ENCODE results near the gene OGFOD3. TPM values are rescaled to one million over a fixed set of nuclear protein-coding genes. Genes with fewer than 3 reads are reported as not detected.

The OGFOD3 gene
- total RNA-seq, 1 experiment from 2014 or later: 53.6 TPM

DNA sequence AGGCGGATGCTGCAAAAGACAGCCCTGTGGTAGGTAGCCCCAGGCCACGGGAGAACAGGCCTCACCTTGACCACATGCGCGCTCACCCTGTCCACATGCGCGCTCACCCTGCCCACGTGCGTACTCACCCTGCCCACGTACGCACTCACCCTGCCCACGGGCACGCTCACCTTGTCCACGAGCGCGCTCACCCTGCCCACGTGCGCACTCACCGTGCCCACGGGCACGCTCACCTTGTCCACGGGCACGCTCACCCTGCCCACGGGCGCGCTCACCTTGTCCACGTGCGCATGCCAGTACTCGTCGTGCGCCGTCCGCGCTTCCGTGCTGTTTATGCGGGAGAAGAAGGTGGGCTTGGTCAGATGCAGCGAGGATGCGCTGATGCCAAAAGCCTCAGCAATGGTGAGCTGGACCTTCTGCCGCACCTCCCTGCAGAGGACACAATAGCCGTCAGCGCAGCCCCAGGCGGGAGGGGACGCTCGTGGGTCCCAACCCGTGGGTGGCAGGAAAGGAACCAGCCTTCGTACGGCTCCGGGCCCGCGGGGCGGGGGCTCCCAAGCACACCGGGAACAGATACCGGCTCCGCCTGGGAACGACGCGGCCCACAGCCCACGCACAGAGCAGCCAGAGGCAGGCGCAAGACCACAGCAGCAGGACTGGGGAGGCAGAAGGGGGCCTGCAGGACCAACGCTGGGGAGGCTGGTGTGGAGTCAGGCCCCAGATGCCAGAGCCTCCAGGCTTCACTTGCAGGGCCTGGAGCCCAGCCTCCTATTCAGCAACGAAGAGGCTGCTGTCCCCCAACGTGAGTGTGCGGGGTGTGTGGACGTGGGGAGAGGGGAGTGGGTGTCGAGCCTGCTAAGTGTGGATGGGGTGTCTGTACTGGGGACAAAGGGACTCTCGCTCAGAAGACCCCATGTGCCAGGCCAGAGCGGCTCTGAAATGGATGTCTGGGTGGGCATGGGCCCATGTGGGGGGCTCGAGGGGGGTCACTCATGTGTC lies 14.4 kb downstream of the OGFOD3 start:
- intact Hi-C loops (cut with micrococcal nuclease): no loop called here
- Histone ChIP-seq H3K4me2 (ENCODE audit: low read length) (no peak overlapping the region), H3K9me3 (ENCODE audit: control insufficient read depth in 1 of 2, insufficient read depth in 1 of 2, low read depth in 1 of 2, low read length in 2 of 2) (no peaks in the 10 kb centered on the region), H2AFZ (ENCODE audit: low read depth, low read length, poor library complexity, severe bottlenecking) (no peak overlapping the region), H3K27me3 (ENCODE audit: insufficient read depth, low read length) (no peaks in the 10 kb centered on the region), H4K20me1 (ENCODE audit: insufficient read depth) (no peaks in the 10 kb centered on the region), H3K27ac (ENCODE audit: low read depth, low read length) (no peak overlapping the region), H3K9ac (ENCODE audit: low read length) (no peak overlapping the region), H3K4me1 (ENCODE audit: control insufficient read depth in 1 of 2, insufficient read depth in 2 of 2, low read length in 2 of 2) (peaks cover 14 to 17% of the 10 kb centered on the region in 2 experiments), H3K79me2 (ENCODE audit: insufficient read depth, low read length) (no peaks in the 10 kb centered on the region), H3K36me3 (ENCODE audit: control insufficient read depth in 1 of 2, insufficient read depth in 2 of 2, low read length in 2 of 2) (peaks cover 7 to 9% of the 10 kb centered on the region in 2 experiments; a peak in 2 of 4 replicates), H3K4me3 (replicated peaks in 1 of 2; ENCODE audit: low read depth in 1 of 2, low read length in 2 of 2) (no peak overlapping the region), H3K9me2 (ENCODE audit: insufficient read depth) (no peaks in the 10 kb centered on the region)
- ChIA-PET RAD21 (ENCODE audit: low non-redundant PET in 1 of 2, low total read pairs in 2 of 2, uncharacterized antibody in 2 of 2, unreplicated experiment in 2 of 2) (no interaction called here), POLR2A (no interaction called here), CTCF (no interaction called here)
- no peak for TF ChIP-seq SRF (IDR thresholded peaks at IDR 0.05; ENCODE audit: low read depth)
- no peak for TF ChIP-seq ZNF274 (IDR thresholded peaks at IDR 0.05; ENCODE audit: low read depth, low read length)
- TF ChIP-seq CBX3 (IDR thresholded peaks at IDR 0.05; ENCODE audit: low read depth): no peak
- no peak for TF ChIP-seq TCF7L2 (IDR thresholded peaks at IDR 0.05; ENCODE audit: borderline replicate concordance, extremely low read depth, insufficient read depth, insufficient read length)
- TF ChIP-seq ZFX (IDR thresholded peaks at IDR 0.05): no peak
- DNase-seq (ENCODE audit: low read depth, low spot score) (no peak), ATAC-seq (no peak)
- no TSS peak for BruUV-seq (replicated peaks)

DNA sequence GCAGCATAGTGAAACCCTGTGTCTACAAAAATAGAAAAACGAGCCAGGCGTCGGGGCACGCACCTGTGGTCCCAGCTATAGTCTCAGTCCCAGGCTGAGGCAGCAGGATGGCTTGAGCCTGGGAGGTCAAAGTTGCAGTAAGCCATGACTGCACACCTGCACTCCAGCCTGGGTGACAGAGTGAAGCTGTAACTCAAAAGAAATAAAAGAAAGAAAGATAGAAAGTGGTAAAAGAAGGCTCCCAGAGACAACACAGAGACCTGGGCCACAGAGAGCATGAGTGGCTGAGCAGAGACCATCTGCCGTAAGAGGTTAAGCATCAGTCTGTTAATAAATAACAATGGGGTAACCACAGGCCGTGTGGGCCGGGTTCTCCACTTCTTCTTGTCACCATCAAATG lies 15.5 kb downstream of the OGFOD3 start:
- ATAC-seq (no peak), DNase-seq (ENCODE audit: low read depth, low spot score) (no peak)
- TF ChIP-seq EGR1 (IDR thresholded peaks at IDR 0.05; ENCODE audit: low read depth) (no peak), JUND (IDR thresholded peaks at IDR 0.05) (no peak), YY1 (IDR thresholded peaks at IDR 0.05; ENCODE audit: extremely low read depth, insufficient replicate concordance, low read depth, low read length) (no peak), POLR2A (IDR thresholded peaks at IDR 0.05; ENCODE audit: borderline replicate concordance, extremely low read depth, insufficient read depth, insufficient read length) (no peak), ZFX (IDR thresholded peaks at IDR 0.05) (no peak)
- TF ChIP-seq, protein P1, sequence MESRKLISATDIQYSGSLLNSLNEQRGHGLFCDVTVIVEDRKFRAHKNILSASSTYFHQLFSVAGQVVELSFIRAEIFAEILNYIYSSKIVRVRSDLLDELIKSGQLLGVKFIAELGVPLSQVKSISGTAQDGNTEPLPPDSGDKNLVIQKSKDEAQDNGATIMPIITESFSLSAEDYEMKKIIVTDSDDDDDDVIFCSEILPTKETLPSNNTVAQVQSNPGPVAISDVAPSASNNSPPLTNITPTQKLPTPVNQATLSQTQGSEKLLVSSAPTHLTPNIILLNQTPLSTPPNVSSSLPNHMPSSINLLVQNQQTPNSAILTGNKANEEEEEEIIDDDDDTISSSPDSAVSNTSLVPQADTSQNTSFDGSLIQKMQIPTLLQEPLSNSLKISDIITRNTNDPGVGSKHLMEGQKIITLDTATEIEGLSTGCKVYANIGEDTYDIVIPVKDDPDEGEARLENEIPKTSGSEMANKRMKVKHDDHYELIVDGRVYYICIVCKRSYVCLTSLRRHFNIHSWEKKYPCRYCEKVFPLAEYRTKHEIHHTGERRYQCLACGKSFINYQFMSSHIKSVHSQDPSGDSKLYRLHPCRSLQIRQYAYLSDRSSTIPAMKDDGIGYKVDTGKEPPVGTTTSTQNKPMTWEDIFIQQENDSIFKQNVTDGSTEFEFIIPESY (IDR thresholded peaks at IDR 0.05; ENCODE audit: extremely low read depth, insufficient replicate concordance, low read length): no peak
- TF ChIP-seq, protein P2, sequence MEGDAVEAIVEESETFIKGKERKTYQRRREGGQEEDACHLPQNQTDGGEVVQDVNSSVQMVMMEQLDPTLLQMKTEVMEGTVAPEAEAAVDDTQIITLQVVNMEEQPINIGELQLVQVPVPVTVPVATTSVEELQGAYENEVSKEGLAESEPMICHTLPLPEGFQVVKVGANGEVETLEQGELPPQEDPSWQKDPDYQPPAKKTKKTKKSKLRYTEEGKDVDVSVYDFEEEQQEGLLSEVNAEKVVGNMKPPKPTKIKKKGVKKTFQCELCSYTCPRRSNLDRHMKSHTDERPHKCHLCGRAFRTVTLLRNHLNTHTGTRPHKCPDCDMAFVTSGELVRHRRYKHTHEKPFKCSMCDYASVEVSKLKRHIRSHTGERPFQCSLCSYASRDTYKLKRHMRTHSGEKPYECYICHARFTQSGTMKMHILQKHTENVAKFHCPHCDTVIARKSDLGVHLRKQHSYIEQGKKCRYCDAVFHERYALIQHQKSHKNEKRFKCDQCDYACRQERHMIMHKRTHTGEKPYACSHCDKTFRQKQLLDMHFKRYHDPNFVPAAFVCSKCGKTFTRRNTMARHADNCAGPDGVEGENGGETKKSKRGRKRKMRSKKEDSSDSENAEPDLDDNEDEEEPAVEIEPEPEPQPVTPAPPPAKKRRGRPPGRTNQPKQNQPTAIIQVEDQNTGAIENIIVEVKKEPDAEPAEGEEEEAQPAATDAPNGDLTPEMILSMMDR (IDR thresholded peaks at IDR 0.05 in 2 of 3, conservative IDR thresholded peaks at IDR 0.05 in 1 of 3; ENCODE audit: borderline replicate concordance in 1 of 3, insufficient read depth in 1 of 3, low read depth in 2 of 3, low read length in 2 of 3): no peak
- BruUV-seq (replicated peaks): no TSS peak
- no peak overlapping the region for H3K27ac ChIP-seq (ENCODE audit: low read depth, low read length)
- no peak overlapping the region for H3K9ac ChIP-seq (ENCODE audit: low read length)
- no peaks in the 10 kb centered on the region for H3K9me2 ChIP-seq (ENCODE audit: insufficient read depth)
- RAD21 ChIA-PET (ENCODE audit: low non-redundant PET in 1 of 2, low total read pairs in 2 of 2, uncharacterized antibody in 2 of 2, unreplicated experiment in 2 of 2): no interaction called here
- no peak overlapping the region for H2AFZ ChIP-seq (ENCODE audit: low read depth, low read length, poor library complexity, severe bottlenecking)
- peaks cover 16 to 17% of the 10 kb centered on the region in 2 experiments for H3K4me1 ChIP-seq (ENCODE audit: control insufficient read depth in 1 of 2, insufficient read depth in 2 of 2, low read length in 2 of 2)
- no peak overlapping the region for H3K4me2 ChIP-seq (ENCODE audit: low read length)
- intact Hi-C loops (cut with micrococcal nuclease): no loop called here
- CTCF ChIA-PET: no interaction called here
- H3K4me3 ChIP-seq (replicated peaks in 1 of 2; ENCODE audit: low read depth in 1 of 2, low read length in 2 of 2): no peak overlapping the region
- H3K79me2 ChIP-seq (ENCODE audit: insufficient read depth, low read length): no peaks in the 10 kb centered on the region
- H3K9me3 ChIP-seq (ENCODE audit: control insufficient read depth in 1 of 2, insufficient read depth in 1 of 2, low read depth in 1 of 2, low read length in 2 of 2): no peaks in the 10 kb centered on the region
- POLR2A ChIA-PET: no interaction called here
- H3K36me3 ChIP-seq (ENCODE audit: control insufficient read depth in 1 of 2, insufficient read depth in 2 of 2, low read length in 2 of 2): peaks cover 7 to 9% of the 10 kb centered on the region in 2 experiments; a peak in 2 of 4 replicates
- no peaks in the 10 kb centered on the region for H3K27me3 ChIP-seq (ENCODE audit: insufficient read depth, low read length)
- no peaks in the 10 kb centered on the region for H4K20me1 ChIP-seq (ENCODE audit: insufficient read depth)

Data from HCT116 (cell line).